NK-92 (cell line): Measurements from ENCODE around the gene SCUBE3.

Experiments
- DNase-seq: peaks from one replicate; lab custom pipeline; 2025; ENCODE audit not compliant: unreplicated experiment; lab: John Stamatoyannopoulos, UW

SCUBE3 gene

GRCh38 chr6:35181308-35181932, 32.3 kb upstream of the SCUBE3 start:
- no peak for DNase-seq

DNA sequence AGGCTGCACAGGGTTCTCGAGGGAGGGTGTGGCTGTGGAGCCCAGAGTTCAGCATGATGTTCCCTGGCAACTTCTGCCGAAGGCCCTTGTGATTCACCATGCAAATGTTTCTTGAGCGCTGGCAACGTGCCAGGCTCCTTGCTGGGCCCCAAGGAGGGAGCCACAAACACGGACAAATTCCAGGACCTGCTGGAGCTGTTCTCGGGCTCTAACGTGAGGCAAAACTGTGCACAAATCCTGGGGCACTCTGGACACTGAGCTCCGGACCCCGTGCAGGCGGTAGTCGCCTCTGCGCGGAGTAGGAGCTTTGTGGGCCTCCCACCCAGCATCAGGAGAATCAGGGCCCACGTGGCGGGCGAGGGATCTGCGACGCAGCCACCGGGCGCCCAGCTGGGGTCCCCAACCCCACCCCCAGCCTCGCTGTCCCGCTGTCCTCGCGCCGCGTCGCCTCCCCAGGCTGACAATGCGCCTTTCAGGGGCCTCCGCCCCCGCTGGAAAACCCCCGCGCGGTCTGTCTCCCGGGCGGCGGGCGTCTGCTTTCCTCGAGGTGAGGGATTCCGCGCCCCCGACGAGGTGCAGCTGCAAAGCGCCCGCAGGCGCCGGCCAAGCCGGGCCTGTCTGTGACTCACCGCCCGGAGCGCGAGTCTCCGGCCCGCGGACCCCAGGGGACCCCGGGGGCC, 31.7 kb upstream of the SCUBE3 start:
- DNase-seq: no peak

GRCh38 chr6:35183281-35183680, 30.5 kb upstream of the SCUBE3 start:
- DNase-seq: no peak

GRCh38 chr6:35183935-35184334, 29.8 kb upstream of the SCUBE3 start:
- no peak for DNase-seq

DNA sequence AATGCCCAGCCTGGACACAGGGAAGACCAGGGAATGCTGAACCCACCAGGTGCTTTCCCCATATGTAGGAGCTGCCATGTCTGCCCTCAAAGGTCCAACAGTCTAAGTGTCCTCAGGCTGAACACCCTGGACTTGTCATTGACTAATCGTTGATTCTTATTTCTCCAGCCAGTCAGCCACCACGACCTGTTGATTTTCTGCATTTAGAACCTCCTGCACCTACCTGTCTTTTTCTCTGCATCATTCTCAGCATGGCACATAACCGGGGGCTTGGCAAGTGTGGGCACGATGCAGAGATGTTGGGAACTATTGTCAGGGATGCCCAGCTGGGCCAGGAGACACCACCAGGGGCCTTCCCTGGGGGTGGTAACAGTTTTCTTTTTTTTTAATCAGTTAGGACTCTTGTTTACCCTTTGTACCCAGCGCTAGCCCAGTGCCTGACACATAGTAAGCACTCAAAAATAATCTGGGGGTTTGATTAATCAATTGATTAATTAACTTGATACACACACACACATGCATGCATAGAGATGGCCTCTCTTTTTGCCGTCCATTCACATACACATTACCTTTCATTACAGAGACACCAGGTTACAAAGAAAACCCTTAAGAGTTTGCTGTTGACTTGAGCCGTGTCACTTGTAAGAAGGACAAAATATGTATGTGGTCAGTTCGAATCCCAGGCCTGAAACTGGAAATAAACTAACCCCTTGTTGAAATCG, 29.0 kb upstream of the SCUBE3 start:
- no peak for DNase-seq

- no peak for DNase-seq
Observed at GRCh38 chr6:35185302-35185681, 28.5 kb upstream of the SCUBE3 start.

GRCh38 chr6:35185971-35186370, 27.8 kb upstream of the SCUBE3 start:
- no peak for DNase-seq

- DNase-seq: no peak
Observed at GRCh38 chr6:35186571-35186970, 27.2 kb upstream of the SCUBE3 start.

- no peak for DNase-seq
Observed at GRCh38 chr6:35188886-35189285, 24.9 kb upstream of the SCUBE3 start.

DNA sequence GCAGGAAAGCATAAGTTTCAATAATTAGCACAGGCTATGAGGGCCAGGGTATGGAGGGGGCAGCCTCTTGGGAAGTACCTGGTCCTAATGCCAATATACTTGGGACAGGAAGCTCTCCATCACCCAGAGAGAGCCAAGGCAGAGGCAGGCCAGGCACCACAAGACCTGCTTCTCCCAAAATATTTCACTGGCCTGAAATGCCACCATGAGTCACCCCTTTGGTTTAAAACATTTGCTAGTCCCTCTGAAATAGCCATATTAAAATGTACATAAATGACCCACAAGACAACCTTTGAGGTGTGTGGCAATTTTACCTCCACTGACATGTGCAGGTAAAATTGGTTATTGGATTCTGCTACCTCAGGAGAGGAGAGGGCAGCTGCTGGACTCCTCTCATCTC, 23.4 kb upstream of the SCUBE3 start:
- DNase-seq: no peak

DNA sequence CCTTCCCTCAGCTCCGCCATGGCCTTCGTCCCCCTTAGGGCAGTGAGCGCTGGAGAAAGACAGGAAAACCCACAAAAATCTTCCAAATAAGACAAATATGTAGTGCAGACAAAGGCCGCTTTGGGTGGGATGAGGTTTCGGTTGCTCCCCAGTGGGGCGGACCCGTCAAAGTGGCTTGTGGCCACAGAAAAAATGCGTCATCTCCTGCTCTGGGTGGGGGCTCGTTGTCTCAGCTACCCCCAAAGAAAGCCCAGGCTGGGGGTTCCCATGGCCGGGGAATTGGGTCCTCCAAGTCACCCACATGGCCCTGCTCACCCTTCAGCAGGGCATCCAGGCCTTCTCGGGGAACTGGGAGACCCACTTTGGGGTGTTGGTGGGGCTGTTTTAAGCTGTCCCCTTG, 21.9 kb upstream of the SCUBE3 start:
- no peak for DNase-seq

GRCh38 chr6:35192301-35192860, 21.4 kb upstream of the SCUBE3 start:
- no peak for DNase-seq

DNA sequence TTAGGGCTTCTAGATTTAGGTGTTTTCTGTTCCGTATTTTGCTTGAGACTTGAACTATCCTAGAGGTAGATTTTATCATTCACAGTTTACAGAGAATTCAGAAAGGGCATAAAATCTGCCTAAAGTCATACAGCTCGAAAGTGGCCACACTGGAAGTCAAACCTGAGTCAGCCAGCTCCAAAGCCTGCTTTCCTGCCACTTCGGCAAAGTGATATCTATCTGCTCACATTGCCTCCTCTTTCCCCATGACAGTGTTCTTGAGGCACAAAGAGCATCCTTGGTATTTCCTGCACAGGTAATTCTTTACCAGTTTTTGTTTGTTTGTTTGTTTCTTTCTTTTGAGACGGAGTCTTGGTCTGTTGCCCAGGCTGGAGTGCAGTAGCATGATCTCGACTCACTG, 19.4 kb upstream of the SCUBE3 start:
- no peak for DNase-seq

- DNase-seq: no peak
Observed at GRCh38 chr6:35195120-35195780, 18.5 kb upstream of the SCUBE3 start.

- DNase-seq: no peak
Observed at GRCh38 chr6:35197196-35197595, 16.6 kb upstream of the SCUBE3 start.

- no peak for DNase-seq
Observed at GRCh38 chr6:35199866-35200265, 13.9 kb upstream of the SCUBE3 start.

- no peak for DNase-seq
Observed at GRCh38 chr6:35202066-35202546, 11.7 kb upstream of the SCUBE3 start.

GRCh38 chr6:35203152-35203670, 10.5 kb upstream of the SCUBE3 start:
- DNase-seq: no peak

DNA sequence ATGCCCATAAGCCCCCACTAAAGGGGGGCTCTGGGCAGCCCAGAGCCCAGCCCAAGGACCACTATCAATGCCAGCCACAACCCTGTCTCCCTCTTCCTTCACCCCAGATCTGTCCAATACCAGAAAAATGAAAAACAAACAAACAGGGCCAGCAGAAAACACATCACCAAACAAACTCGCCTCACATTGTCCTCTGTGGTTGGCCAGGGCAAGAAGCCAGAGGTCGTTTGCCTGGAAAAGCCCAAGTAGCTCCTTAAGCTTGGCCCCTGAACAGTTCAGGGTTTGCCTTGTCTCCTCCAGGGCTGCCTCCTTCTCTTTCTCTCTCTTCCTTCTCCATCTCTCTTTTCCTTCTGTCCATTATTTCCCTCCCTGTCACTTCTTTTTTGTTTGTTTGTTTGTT, 10.1 kb upstream of the SCUBE3 start:
- no peak for DNase-seq

- DNase-seq: no peak
Observed at GRCh38 chr6:35206346-35206745, 7.4 kb upstream of the SCUBE3 start.

DNA sequence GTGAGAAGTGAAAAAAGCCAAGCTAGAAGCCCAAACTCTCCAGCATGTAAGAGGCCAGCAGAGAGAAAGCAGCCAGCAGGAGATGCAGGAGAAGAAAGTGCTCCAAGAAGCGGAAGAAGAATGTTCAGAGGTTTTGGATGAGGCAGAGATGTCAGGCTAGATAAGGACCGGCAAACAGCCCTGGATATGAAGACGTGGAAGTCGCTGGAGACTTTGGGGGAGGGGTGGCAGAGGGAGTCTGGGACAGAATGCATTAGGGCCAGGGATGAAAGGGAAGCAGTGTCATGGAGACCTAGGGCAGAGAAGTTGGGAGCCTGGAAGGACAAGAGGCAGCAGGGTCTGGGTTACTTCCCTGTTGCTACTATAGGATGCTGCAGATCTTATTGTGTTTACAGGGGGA, 5.3 kb upstream of the SCUBE3 start:
- no peak for DNase-seq
